Erythroblast (primary cell): ENCODE measurements around the gene HRAS.

Experiments used
- GATA1 ChIP-seq: IDR thresholded peaks from 2 replicates; pipeline ENCODE4 v1.6.1; 2011; ENCODE audit warnings: low read depth, mild to moderate bottlenecking, control low read depth, low read length, moderate library complexity
- POLR2A ChIP-seq: IDR thresholded peaks from 2 replicates; pipeline ENCODE4 v1.6.1; 2011; ENCODE audit warnings: mild to moderate bottlenecking, low read length

DNA sequence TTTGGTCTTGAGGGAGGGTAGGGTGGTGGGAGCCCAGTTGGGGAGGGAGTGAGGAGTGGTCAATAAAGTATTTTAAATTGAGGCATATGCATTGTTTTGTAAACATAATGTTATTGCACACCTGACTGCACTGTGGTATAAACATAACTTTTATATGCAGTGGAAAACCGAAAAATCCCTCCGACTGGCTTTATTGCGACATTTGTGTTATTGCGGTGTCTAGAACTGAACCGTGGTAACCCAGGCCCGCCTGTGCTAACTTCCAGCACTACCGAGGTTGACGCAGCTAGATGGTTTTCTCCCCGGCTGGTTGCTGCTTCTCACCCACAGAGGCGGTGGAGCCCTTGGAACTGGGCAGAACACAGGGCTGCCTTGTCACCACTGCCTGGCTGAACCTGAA, 20.8 kb downstream of the HRAS start:
- TF ChIP-seq POLR2A (no peak), GATA1 (no peak)
